Kidney epithelial cell (primary cell): ENCODE measurements around the gene AQP5. TPM values are rescaled to one million over a fixed set of nuclear protein-coding genes. Genes with fewer than 3 reads are reported as not detected.

Source experiments
- DNase-seq: peaks from one replicate; pipeline ENCODE4 v3.0.0-alpha.2; 2010; ENCODE audit warnings: low read depth
- H3K27me3 ChIP-seq: 2 replicates; pipeline ENCODE4 v1.6.0; 2011; ENCODE audit warnings: low read length; ENCODE audit not compliant: control insufficient read depth, insufficient read depth
- H3K36me3 ChIP-seq: 2 replicates; pipeline ENCODE4 v1.5.1; 2011; ENCODE audit warnings: low read length; ENCODE audit not compliant: control insufficient read depth, insufficient read depth
- H3K4me3 ChIP-seq: 2 replicates; pipeline ENCODE4 v1.5.1; 2011; ENCODE audit warnings: low read depth, mild to moderate bottlenecking, control low read depth, low read length
- total RNA-seq: library from RNA; depleted of rRNA; stranded (reverse); fragments of >200 nt; gene quantifications from 2 replicates; pipeline ENCODE4 v1.2.3, GENCODE V29; 2015
- TF ChIP-seq, protein P1 (sequence below): IDR thresholded peaks from 2 replicates; pipeline ENCODE4 v1.5.1; 2011; ENCODE audit warnings: mild to moderate bottlenecking, moderate library complexity, low read length, control low read depth, inconsistent platforms; ENCODE audit not compliant: insufficient read depth, poor library complexity, severe bottlenecking

Gene AQP5
- total RNA-seq, 1 donor from 2014 or later = not detected

GRCh38 chr12:49930515-49931288 is 31.0 kb upstream of the AQP5 start:
- H3K4me3 ChIP-seq = no peak overlapping the region
- no peaks in the 10 kb centered on the region for H3K27me3 ChIP-seq
- TF ChIP-seq, protein P1, sequence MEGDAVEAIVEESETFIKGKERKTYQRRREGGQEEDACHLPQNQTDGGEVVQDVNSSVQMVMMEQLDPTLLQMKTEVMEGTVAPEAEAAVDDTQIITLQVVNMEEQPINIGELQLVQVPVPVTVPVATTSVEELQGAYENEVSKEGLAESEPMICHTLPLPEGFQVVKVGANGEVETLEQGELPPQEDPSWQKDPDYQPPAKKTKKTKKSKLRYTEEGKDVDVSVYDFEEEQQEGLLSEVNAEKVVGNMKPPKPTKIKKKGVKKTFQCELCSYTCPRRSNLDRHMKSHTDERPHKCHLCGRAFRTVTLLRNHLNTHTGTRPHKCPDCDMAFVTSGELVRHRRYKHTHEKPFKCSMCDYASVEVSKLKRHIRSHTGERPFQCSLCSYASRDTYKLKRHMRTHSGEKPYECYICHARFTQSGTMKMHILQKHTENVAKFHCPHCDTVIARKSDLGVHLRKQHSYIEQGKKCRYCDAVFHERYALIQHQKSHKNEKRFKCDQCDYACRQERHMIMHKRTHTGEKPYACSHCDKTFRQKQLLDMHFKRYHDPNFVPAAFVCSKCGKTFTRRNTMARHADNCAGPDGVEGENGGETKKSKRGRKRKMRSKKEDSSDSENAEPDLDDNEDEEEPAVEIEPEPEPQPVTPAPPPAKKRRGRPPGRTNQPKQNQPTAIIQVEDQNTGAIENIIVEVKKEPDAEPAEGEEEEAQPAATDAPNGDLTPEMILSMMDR = no peak
- H3K36me3 ChIP-seq = no peaks in the 10 kb centered on the region
- DNase-seq = peak; percentile 47

- TF ChIP-seq, protein P1 = no peak
- H3K36me3 ChIP-seq = no peaks in the 10 kb centered on the region
- no peak overlapping the region for H3K4me3 ChIP-seq
- no peak for DNase-seq
- no peaks in the 10 kb centered on the region for H3K27me3 ChIP-seq
These were observed 29.6 kb upstream of the AQP5 start for GRCh38 chr12:49932023-49932422.

GRCh38 chr12:49932533-49933130 is 29.0 kb upstream of the AQP5 start:
- TF ChIP-seq, protein P1 = no peak
- Histone ChIP-seq H3K27me3 (no peaks in the 10 kb centered on the region), H3K4me3 (no peak overlapping the region), H3K36me3 (no peaks in the 10 kb centered on the region)
- no peak for DNase-seq

GRCh38 chr12:49933796-49934195 is 27.9 kb upstream of the AQP5 start:
- TF ChIP-seq, protein P1 = no peak

DNA sequence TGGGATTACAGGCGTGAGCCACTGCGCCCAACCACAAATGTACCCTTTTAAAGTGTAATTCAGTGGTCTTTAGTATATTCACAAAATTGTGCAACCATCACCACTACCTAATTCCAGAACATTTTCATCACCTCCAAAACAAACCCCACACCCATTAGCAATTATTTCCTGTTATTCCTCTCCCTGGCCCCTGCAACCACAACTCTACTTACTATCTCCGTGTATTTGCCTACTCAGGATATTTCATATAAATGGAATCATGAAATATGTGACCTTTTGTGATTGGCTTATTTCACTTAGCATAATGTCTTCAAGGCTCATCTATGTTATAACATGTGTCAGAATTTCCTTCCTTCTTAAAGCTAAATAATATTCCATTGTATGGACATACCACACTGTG is 27.2 kb upstream of the AQP5 start:
- DNase-seq = no peak
- TF ChIP-seq, protein P1 = no peak
- H3K36me3 ChIP-seq = no peaks in the 10 kb centered on the region
- H3K27me3 ChIP-seq = no peaks in the 10 kb centered on the region
- H3K4me3 ChIP-seq = no peak overlapping the region

More at GRCh38 chr12:49933796-49934195, 27.9 kb upstream of the AQP5 start:
- no peak for DNase-seq
- H3K27me3 ChIP-seq = no peaks in the 10 kb centered on the region
- H3K36me3 ChIP-seq = no peaks in the 10 kb centered on the region
- no peak overlapping the region for H3K4me3 ChIP-seq
